HG02943 (cell line): ENCODE data around the gene NPPA.
"Not testable (repeated sequence)": the region's sequence is repeated elsewhere in the genome, so short reads cannot be mapped to it uniquely, and the experiment has no call there.

Experiments used
- ATAC-seq: cut with Tn5 transposase; IDR thresholded peaks from one replicate; pipeline ENCODE4 v1.9.1; 2021; ENCODE audit warnings: mild to moderate bottlenecking, low read depth, moderate library complexity; ENCODE audit not compliant: unreplicated experiment

The NPPA gene

DNA sequence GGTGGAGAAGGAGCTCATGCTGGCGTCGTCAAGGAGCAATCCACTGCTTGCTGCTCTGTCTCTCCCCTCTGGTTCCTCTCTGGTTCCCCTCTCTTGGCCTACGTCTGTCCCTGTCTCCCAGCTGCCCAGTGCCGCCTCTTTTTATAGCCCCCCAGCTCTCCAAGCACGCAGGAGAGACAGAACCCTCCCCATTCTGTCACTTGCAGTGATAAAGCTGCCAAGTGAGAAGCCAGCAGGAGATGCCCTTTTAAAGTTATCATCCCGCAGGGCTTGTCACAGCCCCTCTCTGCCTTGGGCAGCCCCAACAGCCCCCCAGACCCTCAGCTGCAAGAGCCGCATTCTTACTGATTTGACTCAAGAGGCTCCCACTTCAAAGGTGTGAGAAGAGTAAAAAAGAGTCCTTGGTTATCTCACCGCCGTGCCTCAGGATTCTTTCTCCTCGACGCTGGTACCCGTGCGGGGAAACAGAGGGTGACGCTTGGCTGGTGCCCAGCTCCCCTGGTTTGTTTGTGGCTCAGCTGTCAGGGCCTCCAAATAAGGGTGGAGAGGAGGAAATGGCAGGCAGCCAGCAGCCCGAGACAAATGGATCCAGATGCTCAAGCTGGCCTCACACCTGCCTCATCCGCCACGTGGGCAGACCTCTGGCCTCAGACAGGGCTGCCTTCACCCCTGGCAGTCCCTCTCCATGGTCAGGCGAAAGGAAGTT, at the start of gene NPPA:
TSS of gene NPPA (minus strand) at position 117 of the 706 bp plus-strand sequence. CDS start at position 18, 99 bp downstream.
- ATAC-seq, result no peak

GRCh38 chr1:11894501-11894900, 46.9 kb upstream of the NPPA start:
- not testable (repeated sequence) for ATAC-seq

- no peak for ATAC-seq
These were observed 46.3 kb upstream of the NPPA start for GRCh38 chr1:11893907-11894251.

GRCh38 chr1:11891433-11892186, 44.0 kb upstream of the NPPA start:
- ATAC-seq, result no peak

DNA sequence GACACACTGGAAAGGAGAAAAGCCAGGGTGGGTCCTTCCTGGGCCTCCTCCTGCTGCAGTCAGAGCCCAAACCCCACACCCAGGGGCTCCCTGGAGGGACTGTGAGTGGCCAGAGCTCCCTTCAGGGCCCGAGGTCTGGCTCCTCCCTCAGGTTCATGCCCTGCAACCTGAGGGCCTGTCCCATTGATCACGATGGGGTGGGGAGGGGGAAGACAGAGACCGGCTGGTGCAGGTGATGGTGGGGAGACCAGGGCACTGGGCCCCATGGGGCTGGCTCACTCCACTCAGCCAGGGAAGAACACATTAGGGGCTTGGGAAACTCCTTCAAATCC, 41.3 kb upstream of the NPPA start:
- ATAC-seq, result no peak

GRCh38 chr1:11888206-11888876, 40.8 kb upstream of the NPPA start:
- no peak for ATAC-seq

GRCh38 chr1:11887666-11888007, 40.1 kb upstream of the NPPA start:
- ATAC-seq, result no peak

DNA sequence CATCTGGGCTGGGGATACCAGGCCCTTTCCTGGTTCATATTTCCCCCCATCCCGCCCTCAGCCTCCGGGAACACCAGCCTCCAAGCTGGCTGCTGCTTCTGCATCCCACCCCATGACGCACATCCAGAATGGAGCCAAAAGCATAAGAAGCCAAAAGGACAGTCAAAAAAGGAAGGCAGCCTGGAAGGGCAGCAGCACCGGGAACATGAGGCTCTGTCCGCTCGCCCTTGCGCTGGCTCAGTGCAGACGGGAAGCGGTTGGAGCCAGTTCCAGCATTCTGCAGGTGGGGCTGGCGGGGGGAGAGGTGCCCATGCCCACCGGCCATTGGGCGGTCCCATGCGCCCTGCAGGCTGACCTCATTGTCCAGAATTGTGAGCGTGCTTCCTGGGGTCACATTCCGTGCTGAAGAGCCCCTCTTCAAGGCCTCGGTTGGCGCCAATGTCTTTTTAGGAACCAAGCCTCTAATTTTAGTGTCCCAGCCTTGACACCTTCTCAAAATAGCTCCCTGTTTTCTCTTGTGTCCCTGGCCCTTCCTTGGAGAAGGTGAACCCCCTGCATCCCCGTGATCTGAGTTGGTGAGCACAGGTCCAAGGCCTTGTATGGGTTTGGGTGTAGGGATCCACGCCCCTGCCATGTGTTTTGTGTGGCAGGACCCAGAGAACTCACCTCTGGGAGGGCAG, 39.5 kb upstream of the NPPA start:
- no peak for ATAC-seq

- no peak for ATAC-seq
These were observed 38.3 kb upstream of the NPPA start for GRCh38 chr1:11885916-11886315.

- ATAC-seq, result no peak
These were observed 35.4 kb upstream of the NPPA start for GRCh38 chr1:11882814-11883538.

DNA sequence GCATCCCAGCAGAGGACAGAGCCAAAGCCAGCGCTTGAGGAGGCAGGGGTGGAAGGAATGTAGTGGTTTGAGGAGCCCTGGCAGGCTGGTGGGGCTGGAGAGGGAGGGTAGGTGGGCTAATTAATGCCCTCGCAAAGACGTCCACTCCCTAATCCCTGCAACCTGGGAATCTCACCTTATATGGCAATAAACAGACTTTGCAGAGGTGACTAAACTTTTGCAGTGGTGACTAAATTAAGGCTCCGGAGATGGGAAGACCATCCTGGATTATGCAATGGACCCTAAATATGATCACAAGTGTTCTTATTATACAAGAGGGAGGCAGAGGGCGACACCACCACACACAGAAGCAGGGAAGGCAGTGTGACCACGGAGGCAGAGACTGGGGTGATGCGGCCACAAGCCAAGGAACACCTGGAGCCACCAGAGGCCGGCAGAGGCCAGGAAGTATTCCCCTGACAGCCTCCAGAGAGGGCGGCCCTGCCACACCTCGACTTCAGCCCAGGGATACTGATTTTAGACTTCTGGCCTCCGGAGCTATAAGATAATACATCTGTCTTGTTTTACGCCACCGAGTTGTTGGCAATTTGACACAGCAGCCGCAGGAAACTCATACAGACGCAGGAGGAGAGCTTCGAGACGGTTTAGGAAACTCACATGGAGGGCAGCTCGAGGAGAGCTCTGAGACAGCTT, 34.3 kb upstream of the NPPA start:
- ATAC-seq, result no peak

DNA sequence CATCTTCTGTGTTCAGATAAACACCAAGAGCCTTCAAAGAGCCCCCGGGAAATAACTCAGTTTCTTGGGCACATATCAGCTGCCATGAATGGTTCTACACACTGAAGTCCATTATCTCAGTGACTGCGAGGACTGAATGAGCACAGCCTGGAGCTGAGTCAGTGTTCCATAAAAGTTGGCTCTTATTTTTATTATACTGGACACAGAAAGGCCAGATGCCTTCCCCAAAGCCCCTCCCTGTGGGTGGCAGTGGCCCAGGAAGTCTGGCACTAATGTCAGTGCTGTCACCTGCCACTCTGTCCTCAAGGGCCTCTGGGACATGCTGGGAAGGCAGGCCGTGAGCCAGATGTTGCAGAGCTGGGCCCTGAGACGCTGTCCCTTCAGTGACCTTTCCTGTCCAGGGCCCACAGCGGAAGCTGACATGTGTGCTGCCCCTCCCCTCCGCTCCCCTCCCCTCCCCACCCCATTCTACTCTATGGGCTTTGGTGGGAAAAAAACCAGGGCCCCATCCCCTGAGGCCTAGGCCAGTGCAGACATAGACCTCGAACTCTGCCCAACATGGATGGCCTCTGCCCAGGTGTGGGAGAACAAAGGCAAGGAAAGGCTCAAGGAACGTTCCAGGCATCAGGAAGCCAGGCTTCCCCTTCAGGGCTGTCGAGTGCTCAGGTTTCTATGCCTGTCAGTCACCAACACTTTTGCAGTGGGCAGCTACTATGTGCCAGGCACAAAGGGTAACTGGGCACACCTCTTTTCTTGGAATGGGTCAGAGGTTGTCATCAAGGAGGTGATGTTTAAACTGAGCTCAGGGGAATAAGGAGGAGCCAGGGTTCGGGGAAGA, 33.5 kb upstream of the NPPA start:
- ATAC-seq, result no peak

DNA sequence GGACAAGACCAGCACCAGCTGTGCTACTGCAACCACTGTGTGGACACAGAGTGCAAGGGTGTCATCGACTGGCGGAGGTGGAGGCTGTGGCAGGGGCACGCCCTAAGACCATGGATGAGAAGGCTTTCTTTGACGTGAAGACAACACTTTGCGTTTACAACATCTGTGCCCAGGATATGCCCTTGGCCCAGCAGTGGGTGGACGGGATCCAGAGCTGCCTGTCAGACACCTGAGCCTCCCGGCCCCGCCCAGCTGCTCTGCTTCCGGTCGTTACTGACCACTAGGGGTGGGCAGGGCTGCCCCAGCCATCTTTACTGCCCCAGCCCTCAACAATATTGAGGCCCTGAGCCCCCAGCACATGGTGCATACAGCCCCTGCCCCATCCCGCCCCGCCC, 32.6 kb upstream of the NPPA start:
- ATAC-seq, result no peak

GRCh38 chr1:11879311-11880180, 32.0 kb upstream of the NPPA start:
- ATAC-seq, result no peak

GRCh38 chr1:11878891-11879190, 31.3 kb upstream of the NPPA start:
- no peak for ATAC-seq

GRCh38 chr1:11878081-11878890, 30.7 kb upstream of the NPPA start:
- no peak for ATAC-seq

DNA sequence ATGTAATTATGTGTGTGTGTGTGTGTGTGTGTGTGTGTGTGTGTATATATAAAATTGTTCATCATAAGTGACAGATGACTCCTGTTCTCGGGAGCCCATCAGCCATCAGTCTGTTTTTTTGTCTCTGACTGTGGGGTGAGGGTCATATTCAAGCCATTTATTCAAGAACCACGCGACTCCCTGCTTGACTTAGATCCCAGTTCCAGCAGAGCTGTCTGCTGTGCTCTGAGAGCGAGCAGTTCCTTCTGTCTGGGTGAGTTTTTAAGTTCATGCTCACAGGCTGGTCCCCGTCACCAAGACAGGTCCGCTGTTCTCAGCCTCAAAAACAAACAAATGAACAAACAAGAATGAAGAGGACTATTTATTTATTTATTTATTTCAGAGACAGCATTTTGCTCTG, 29.5 kb upstream of the NPPA start:
- ATAC-seq, result no peak

- ATAC-seq, result no peak
These were observed 27.5 kb upstream of the NPPA start for GRCh38 chr1:11875094-11875493.
